A204.1 (cell line): Measurements from ENCODE around the gene CELA3B.
"Not testable (repeated sequence)": the region's sequence is repeated elsewhere in the genome, so short reads cannot be mapped to it uniquely, and the experiment has no call there.

Experiments used
- FAIRE-seq: peaks from 2 replicates; lab custom pipeline; 2012; peaks lifted over from hg19 to GRCh38; lab: Jason Lieb, UNC

Gene CELA3B

DNA sequence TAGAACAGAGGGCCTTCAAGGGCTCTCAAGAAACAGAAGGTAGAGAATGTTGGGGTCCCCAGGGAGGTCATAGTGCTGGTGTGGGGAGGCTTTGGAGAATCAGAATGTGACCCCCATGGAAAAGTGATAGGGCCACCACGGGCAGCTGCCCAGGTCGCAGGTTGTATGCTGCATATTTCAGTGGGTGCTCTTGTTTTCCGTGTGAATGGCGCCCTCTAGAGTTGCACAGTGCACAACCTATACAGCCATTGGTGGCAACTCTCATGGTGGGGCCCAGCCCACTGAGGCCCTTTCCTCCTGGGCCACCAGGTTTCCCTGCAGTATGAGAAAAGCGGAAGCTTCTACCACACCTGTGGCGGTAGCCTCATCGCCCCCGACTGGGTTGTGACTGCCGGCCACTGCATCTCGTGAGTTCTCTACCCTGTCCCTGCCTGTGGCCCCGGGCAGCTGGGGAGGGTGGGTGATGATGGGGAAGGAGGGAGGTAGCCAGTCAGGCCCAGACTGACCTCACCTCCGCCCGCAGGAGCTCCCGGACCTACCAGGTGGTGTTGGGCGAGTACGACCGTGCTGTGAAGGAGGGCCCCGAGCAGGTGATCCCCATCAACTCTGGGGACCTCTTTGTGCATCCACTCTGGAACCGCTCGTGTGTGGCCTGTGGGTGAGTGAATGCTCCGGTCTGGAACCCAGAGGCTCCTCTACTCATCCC, 3.8 kb downstream of the CELA3B start:
- FAIRE-seq: not testable (repeated sequence)

DNA sequence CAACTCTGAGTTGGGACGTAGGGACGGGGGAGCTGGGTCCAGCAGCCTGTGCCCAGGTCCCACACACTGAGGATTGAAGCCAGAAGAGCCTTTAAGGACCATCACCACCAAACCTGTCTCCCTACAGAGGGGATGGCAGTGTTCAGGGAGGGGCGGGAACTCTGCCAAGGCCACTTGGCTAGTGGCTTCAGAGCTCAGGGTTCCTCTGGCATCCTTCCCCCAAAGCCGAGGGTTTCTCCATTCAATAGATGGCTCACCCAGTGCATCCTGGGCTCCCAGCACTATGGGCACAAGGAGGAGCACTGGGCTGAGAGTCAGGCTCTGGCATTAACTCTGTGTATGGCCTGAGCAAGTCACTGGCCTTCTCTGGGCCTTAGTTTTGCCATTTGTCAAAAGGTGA, 4.4 kb downstream of the CELA3B start:
- not testable (repeated sequence) for FAIRE-seq

DNA sequence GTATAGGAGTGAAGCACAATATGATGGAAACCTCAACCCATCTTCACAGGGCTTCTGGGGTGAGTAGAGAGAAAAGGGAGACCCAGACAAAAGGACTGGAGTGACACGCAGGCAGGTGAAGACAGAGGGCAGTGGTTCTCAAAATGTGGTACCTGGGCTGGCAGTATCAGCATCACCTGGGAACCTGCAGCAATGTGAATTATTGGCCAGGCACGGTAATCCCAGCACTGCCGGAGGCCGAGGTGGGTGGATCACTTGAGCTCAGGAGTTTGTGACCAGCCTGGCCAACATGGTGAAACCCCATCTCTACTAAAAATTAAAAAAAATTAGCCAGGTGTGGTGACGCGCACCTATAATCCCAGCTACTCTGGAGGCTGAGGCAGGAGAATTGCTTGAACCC, 5.3 kb downstream of the CELA3B start:
- FAIRE-seq: not testable (repeated sequence)

DNA sequence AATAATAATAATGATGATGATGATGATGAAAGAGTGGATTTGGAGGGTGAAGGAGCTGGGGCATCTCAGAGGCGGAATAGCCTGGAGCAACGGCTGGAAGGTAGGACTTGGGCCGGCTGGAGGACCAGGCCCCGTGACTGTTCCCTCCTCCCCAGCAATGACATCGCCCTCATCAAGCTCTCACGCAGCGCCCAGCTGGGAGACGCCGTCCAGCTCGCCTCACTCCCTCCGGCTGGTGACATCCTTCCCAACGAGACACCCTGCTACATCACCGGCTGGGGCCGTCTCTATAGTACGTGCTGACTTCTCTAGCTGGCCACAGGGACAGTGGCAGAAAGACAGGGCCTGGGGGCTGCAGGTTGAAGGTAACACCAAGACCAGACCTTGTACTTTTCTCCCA, 6.7 kb downstream of the CELA3B start:
- not testable (repeated sequence) for FAIRE-seq

DNA sequence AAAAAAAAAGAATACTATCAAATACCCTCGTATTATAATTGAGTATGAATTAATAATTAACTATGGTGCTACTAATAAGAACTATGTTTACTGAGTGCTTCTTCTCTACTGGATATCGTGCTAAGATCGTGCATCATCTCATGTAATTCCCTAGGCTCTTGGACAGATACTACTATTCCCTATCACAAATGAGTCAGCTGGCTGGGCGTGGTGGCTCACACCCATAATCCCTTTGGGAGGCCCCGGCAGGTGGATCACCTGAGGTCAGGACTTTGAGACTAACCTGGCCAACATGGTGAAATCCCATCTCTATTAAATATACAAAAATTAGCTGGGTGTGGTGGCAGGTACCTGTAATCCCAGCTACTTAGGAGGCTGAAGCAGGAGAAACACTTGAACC, 9.1 kb downstream of the CELA3B start:
- FAIRE-seq: not testable (repeated sequence)

DNA sequence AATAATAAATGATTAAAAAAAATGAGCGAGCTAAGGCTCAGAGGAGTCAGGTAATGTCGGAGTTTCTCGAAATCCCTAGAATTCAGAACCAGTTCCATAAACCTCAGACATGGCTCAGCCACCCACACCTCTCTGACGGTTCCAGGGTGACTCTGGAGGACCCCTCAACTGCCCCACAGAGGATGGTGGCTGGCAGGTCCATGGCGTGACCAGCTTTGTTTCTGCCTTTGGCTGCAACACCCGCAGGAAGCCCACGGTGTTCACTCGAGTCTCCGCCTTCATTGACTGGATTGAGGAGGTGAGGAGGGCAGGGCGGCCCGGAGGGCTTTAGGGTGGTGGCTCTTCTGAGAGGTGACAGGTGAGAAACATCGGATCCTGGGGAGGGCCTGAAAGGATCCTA, 9.6 kb downstream of the CELA3B start:
- not testable (repeated sequence) for FAIRE-seq

DNA sequence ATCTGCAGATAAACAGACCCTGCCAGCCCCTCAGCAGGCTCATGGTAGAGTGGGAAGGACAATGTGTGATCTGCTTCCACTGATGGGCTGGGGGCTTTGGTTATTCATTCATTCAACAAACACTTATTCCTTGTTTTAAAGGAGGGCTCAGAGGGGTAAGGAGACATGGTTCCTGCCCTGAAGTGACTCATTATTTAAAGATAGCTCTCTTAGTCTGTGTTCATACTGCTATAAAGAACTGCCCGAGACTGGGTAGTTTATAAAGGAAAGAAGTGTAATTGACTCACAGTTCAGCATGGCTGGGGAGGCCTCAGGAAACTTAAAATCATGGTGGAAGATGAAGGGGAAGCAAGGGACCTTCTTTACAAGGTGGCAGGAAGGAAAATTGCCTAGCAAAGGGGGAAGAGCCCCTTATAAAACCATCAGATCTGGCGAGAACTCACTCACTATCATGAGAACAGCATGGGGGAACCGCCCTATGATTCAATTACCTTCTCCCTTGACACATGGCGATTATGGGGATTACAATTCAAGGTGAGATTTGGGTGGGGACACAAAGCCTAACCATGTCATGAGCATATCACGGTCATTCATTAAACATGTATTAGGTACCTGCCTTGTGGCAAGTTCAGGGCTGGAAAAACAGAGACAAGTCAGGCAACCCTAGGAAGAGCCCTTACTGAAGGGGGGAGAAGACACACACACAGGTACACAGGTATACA, 13.0 kb downstream of the CELA3B start:
- FAIRE-seq: not testable (repeated sequence)

DNA sequence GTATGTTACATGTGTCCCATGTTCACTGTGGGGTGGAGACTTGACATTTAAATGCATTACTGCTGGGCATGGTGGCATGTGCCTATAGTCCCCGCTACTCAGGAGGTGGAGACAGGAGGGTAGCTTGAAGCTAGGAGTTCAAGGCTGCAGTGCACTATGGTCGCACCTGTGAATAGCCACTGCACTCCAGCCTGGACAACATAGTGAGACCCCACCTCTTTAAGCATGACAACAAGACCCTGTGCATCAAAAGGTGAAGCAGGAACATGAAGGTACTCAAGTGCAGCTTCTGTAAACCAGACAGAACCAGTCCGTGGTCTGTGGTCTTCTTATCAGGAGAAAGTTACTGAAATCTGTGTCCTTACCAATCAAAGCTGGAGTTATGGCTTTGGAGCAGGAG, 15.4 kb downstream of the CELA3B start:
- not testable (repeated sequence) for FAIRE-seq

DNA sequence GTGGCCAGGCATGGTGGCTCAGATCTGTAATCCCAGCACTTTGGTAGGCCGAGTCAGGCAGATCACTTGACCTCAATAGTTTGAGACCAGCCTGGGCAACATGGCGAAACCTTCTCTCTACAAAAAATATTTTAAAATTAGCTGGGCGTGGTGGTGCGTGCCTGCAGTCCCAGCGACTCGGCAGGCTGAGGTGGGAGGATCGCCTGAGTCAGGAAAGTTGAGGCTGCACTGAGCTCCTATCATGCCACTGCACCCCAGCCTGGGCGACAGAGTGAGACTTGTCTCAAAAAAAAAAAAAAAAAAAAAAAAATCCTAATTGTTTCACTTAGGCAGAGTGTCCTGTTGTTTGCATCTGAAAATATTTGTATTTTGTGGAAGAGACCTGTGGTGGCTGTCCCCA, 17.9 kb downstream of the CELA3B start:
- FAIRE-seq: not testable (repeated sequence)

DNA sequence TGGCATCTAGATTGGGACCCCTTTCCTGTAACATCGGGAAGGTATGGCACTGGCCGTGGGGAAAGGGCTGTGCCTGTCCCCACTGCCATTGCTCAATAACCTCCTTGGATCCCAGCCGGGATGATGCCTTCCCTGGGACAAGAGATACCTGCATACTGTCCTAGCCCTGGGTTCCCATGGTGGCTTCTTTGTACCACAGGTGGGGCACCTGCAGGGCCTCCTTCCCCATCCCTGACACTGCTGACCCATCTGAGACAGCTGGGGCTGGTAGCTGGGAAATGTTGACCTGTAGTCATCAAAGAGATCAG, 19.8 kb downstream of the CELA3B start:
- FAIRE-seq: not testable (repeated sequence)

DNA sequence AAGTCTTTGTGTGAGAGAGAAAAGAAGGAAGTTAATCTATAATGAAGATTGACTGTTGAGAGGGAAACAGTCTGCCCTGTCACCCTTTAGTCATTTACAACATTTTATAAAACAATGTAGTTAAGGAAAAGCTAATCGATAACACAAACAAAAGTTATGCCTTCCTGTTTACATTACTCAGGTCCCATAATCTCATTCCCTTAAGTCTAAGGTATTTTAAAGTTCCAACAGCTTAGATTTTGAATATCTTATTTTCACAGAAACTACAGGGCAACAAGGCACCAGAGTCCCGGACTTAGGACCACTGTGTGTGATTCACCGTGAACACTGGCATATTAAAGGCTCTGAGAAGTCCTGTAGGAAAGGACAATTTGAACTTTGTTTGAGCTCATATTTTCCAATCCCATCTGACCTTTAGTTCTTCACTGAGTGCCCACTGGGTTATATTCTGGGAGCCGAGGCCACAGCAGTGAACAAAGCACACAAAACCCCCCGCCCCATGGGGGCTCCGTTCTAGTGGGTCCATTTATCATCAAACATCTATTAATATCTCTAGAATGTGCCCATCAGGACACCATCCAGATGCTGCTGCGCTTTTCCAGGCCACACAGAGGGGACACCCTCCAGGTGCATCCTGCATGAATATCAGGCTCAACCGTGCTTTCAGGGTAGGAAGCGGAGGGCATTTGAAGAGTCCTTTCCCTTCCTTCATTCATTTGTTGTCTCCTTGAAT, 21.2 kb downstream of the CELA3B start:
- FAIRE-seq: not testable (repeated sequence)

DNA sequence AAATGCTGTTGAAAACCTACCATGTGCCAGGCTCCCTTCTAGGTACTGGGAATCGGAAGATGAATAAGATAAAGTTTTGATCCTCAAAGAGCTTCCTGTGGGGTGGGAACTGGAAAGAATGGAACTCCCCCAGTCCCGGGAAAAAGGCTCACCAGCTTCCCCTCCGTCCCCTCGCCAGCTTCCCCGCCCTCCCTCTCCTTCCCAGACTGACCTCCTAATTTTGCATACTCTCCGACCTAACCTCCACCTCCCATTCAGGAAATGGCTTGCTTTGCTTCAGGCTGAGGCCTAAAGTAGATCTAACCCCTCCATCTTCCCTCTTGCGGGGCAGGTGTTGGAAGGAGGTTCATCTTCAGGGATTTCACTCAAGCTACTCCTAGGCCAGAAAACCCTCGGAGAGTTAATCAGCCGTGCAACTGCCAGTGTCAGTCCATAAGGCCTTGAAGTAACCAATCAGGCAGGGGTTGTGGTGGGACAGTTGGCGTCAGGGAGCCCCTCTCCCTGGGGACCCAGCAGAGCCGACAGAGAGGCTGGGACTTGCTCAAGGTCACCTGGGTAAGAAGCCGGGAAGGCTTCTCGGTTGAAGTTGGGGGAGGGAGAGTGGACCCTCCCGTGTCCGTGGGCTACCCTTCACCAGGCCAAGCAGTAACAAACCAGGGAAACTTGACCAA, 21.9 kb downstream of the CELA3B start:
- not testable (repeated sequence) for FAIRE-seq

DNA sequence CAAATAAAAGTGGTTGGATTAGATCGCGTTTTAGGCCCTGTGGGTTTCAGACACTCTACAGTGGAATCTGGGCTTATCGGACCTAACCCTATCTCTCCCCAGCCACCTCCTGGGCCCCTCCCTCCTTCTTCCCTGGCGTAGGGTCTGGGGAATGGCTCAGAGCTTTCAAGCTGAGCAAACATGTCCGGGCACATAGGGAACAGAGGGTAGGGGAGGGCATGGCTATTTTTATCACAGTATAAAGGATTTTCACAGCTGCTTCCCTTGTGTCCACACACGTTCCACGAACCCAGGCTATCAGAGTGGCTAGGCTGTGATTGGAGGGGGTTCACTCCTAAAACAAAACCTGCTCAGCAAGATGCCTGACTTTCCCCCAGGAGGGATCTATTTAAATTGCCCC, 22.8 kb downstream of the CELA3B start:
- not testable (repeated sequence) for FAIRE-seq

DNA sequence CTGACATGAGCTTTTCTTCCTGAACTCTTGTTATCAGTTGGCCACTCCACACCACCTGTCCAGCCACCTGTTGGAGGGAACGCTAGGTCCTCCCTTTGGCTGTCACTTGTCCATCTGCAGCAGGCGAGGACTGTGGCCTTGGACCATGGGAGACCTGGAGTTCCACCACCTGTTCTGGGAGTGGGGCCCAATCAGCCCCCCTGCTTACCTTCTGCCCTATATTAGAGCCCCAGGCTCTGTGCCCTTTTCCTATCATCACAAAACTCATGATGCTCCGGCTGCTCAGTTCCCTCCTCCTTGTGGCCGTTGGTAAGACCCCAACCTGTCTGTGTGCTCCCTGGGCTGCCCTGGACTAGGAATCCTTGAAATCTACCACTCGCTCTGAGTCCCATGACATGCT, 24.6 kb downstream of the CELA3B start, which contains the start of gene CELA3A:
Gene CELA3A (plus strand): TSS at position 249 of the 400 bp plus-strand sequence. CDS start 18 bp downstream, at position 267.
- no peak for FAIRE-seq

DNA sequence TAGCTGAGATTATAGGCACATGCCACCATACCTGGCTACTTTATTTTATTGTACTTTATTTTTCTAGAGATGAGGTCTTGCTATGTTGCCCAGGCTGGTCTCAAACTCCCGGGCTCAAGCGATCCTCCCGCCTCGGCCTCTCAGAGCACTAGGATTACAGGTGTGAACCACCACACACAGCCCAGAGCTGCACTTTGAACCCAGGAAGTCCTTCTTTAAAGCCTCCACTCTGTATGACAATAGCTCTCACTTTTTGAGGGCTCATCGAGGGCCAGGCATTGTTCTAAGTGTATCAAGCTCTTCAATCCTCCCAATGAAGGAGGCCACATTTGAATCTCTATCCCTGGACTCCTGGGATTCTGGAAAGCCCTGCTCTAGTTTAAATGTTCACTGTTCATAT, 25.6 kb downstream of the CELA3B start:
- FAIRE-seq: not testable (repeated sequence)

DNA sequence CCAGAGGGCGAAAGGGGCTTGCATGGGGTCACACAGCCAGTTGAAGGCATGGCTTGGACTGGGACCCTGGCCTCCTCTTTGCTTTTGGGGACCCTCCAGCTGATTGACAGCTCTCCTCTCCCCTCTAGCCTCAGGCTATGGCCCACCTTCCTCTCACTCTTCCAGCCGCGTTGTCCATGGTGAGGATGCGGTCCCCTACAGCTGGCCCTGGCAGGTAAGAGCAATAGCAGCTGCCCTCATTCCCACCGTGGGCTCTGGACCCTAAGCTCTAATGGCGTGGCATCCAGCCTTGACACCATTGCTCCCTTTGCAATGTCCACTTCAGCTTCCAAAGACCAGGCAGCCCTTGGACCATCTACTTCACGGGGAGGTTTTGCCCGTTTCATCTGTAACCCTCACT, 26.1 kb downstream of the CELA3B start:
- not testable (repeated sequence) for FAIRE-seq

DNA sequence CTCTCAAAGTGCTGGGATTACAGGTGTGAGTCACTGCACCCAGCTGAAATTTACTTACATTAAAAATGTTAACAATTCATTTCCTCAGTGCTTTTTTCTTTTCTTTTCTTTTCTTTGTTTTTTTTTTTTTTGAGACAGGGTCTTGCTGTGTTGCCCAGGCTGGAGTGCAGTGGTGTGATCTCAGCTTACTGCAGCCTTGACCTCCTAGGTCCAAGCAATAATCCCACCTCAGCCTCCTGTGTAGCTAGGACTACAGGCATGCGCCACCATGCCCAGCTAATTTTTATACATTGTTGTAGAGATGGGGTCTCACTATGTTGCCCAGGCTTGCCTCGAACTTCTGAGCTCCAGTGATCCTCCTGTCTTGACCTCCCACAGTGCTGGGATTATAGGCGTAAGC, 27.1 kb downstream of the CELA3B start:
- not testable (repeated sequence) for FAIRE-seq

DNA sequence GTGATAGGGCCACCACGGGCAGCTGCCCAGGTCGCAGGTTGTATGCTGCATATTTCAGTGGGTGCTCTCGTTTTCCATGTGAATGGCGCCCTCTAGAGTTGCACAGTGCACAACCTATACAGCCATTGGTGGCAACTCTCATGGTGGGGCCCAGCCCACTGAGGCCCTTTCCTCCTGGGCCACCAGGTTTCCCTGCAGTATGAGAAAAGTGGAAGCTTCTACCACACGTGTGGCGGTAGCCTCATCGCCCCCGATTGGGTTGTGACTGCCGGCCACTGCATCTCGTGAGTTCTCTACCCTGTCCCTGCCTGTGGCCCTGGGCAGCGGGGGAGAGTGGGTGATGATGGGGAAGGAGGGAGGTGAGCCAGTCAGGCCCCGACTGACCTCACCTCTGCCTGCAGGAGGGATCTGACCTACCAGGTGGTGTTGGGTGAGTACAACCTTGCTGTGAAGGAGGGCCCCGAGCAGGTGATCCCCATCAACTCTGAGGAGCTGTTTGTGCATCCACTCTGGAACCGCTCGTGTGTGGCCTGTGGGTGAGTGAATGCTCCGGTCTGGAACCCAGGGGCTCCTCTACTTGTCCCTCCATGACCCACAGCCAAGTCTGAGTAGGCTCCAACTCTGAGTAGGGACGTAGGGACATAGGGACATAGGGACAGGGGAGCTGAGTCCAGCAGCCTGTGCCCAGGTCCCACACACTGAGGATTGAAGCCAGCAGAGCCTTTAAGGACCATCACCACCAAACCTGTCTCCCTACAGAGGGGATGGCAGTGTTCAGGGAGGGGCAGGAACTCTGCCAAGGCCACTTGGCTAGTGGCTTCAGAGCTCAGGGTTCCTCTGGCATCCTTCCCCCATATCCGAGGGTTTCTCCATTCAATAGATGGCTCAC, 28.7 kb downstream of the CELA3B start:
- FAIRE-seq: not testable (repeated sequence)

DNA sequence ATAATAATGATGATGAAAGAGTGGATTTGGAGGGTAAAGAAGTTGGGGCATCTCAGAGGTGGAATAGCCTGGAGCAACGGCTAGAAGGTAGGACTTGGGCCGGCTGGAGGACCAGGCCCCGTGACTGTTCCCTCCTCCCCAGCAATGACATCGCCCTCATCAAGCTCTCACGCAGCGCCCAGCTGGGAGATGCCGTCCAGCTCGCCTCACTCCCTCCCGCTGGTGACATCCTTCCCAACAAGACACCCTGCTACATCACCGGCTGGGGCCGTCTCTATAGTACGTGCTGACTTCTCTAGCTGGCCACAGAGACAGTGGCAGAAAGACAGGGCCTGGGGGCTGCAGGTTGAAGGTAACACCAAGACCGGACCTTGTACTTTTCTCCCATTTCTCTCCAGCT, 29.9 kb downstream of the CELA3B start:
- FAIRE-seq: not testable (repeated sequence)

DNA sequence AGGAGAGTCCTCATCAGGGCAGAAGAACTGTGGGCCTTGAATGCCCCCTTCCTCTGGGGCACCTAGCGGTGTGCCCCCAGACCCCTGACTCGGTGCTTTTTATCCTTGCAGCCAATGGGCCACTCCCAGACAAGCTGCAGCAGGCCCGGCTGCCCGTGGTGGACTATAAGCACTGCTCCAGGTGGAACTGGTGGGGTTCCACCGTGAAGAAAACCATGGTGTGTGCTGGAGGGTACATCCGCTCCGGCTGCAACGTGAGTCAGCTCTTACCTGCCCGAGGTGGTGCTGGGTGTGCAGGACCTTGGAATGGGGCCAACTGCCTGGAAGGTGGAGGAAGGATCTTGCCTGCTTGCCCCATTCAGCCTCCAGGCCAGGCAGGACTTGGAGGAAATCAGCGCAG, 30.4 kb downstream of the CELA3B start:
- FAIRE-seq: not testable (repeated sequence)

DNA sequence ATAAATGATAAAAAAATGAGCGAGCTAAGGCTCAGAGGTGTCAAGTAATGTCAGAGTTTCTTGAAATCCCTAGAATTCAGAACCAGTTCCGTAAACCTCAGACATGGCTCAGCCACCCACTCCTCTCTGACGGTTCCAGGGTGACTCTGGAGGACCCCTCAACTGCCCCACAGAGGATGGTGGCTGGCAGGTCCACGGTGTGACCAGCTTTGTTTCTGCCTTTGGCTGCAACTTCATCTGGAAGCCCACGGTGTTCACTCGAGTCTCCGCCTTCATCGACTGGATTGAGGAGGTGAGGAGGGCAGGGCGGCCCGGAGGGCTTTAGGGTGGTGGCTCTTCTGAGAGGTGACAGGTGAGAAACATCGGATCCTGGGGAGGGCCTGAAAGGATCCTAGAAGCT, 32.7 kb downstream of the CELA3B start:
- not testable (repeated sequence) for FAIRE-seq
